ENCODE measurements around the gene WIPF3. TPM values are rescaled to one million over a fixed set of nuclear protein-coding genes. Genes with fewer than 3 reads are reported as not detected.

The WIPF3 gene
- total and polyA plus RNA-seq, 2 of the 4 experiments (the other 2 are of a cell fraction), result not detected

DNA sequence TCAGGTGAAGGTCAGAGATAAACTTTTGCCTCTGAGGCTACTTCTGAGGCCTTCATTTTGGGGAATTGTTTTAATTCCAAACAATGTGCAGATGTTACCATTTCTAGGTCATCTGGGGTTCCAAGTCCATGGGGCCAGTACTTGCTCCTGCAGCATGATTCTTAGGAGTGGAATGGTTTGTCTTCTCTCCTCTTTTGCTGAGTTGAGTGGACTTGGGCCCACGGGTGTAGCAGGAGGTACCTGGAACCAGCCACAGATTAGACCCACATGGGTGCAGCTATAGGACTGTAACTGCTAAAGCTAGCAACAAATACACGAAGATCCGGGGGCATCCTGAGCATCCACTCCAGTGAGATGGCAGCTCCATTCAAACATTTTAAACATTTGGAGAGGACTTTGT, 41.6 kb downstream of the WIPF3 start:
- 75% methylated on average over 2 of the region's 3 CpGs; no CpG with 5 or more reads in 1 of the 2 experiments for WGBS, 2 experiments (ENCODE audit: extremely low coverage in 2 of 2, insufficient read length in 1 of 2)
- no peaks in the 10 kb centered on the region for H3K4me1 ChIP-seq (ENCODE audit: control insufficient read depth, insufficient read depth, low read length)
- H2BK120ac ChIP-seq (ENCODE audit: low read depth, low read length), result no peak overlapping the region
- H2AK5ac ChIP-seq (ENCODE audit: low read depth, low read length), result no peak overlapping the region
- no peak overlapping the region for H3K9ac ChIP-seq (ENCODE audit: low read depth, low read length)
- no peak overlapping the region for H3K56ac ChIP-seq (ENCODE audit: extremely low read depth, insufficient read depth, low read length)
- no TSS peak for BruUV-seq (replicated peaks)
- no peak overlapping the region for H4K8ac ChIP-seq (ENCODE audit: low read depth in 2 of 2, low read length in 2 of 2)
- in situ Hi-C loops (cut with MboI; ENCODE audit: low sequenced_read_pairs), result no loop called here
- intact Hi-C loops (cut with micrococcal nuclease), result no loop called here
- no peak overlapping the region for H2BK15ac ChIP-seq (ENCODE audit: low read depth, low read length)
- H2AK9ac ChIP-seq (replicated peaks; ENCODE audit: low read depth, low read length, poor library complexity), result no peak overlapping the region
- H3K18ac ChIP-seq (ENCODE audit: low read depth, low read length), result no peak overlapping the region
- H4K20me1 ChIP-seq (ENCODE audit: insufficient read depth, low read length), result no peaks in the 10 kb centered on the region
- ChIA-PET POLR2A (ENCODE audit: unreplicated experiment) (no interaction called here), CTCF (no interaction called here)
- no peak overlapping the region for H2AFZ ChIP-seq (replicated peaks; ENCODE audit: low read length, poor library complexity)
- no peak overlapping the region for H4K5ac ChIP-seq (ENCODE audit: low read depth, low read length)
- H3K27me3 ChIP-seq (ENCODE audit: control insufficient read depth, insufficient read depth, low read length), result peaks cover 6% of the 10 kb centered on the region
- no peak overlapping the region for H3K4ac ChIP-seq (ENCODE audit: low read depth, low read length)
- no peak overlapping the region for H3K14ac ChIP-seq (replicated peaks; ENCODE audit: low read depth, low read length)
- no peaks in the 10 kb centered on the region for H3K9me1 ChIP-seq (ENCODE audit: insufficient read depth, low read length)
- H2BK5ac ChIP-seq (ENCODE audit: low read depth, low read length, poor library complexity, severe bottlenecking), result no peak overlapping the region
- no peaks in the 10 kb centered on the region for H3K36me3 ChIP-seq (ENCODE audit: control insufficient read depth, insufficient read depth, low read length)
- no peaks in the 10 kb centered on the region for H3K79me1 ChIP-seq (ENCODE audit: low read depth in 1 of 2, low read length in 2 of 2)
- H3K4me2 ChIP-seq (ENCODE audit: low read depth, low read length), result no peak overlapping the region
- H3K27ac ChIP-seq (ENCODE audit: insufficient read depth, low read length), result no peak overlapping the region
- H3K4me3 ChIP-seq (ENCODE audit: insufficient read depth, low read depth, low read length), result no peak overlapping the region
- ATAC-seq (ENCODE audit: low read depth) (no peak), DNase-seq (no peak)
- TF ChIP-seq FOS (IDR thresholded peaks at IDR 0.05; ENCODE audit: low read depth, low read length), result no peak
- TF ChIP-seq MAFK (IDR thresholded peaks at IDR 0.05; ENCODE audit: low read depth, low read length), result no peak
- no peak for TF ChIP-seq RCOR1 (IDR thresholded peaks at IDR 0.05; ENCODE audit: insufficient replicate concordance, low read length)
- no peak for TF ChIP-seq RAD21 (IDR thresholded peaks at IDR 0.05; ENCODE audit: low read length)
- no peak for TF ChIP-seq MAZ (IDR thresholded peaks at IDR 0.05; ENCODE audit: borderline replicate concordance, low read depth, low read length)
- no peak for TF ChIP-seq CHD1 (IDR thresholded peaks at IDR 0.05; ENCODE audit: low read depth, low read length)
- TF ChIP-seq CEBPB (IDR thresholded peaks at IDR 0.05; ENCODE audit: low read depth, low read length), result no peak
- no peak for TF ChIP-seq RFX5 (IDR thresholded peaks at IDR 0.05; ENCODE audit: low read depth, low read length)
- TF ChIP-seq, protein P1, sequence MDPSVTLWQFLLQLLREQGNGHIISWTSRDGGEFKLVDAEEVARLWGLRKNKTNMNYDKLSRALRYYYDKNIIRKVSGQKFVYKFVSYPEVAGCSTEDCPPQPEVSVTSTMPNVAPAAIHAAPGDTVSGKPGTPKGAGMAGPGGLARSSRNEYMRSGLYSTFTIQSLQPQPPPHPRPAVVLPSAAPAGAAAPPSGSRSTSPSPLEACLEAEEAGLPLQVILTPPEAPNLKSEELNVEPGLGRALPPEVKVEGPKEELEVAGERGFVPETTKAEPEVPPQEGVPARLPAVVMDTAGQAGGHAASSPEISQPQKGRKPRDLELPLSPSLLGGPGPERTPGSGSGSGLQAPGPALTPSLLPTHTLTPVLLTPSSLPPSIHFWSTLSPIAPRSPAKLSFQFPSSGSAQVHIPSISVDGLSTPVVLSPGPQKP (IDR thresholded peaks at IDR 0.05; ENCODE audit: borderline replicate concordance, low read depth, low read length), result no peak
- no peak for TF ChIP-seq SMC3 (IDR thresholded peaks at IDR 0.05; ENCODE audit: low read depth, low read length)
- no peak for TF ChIP-seq BHLHE40 (IDR thresholded peaks at IDR 0.05; ENCODE audit: low read depth, low read length)
- TF ChIP-seq, protein P2, sequence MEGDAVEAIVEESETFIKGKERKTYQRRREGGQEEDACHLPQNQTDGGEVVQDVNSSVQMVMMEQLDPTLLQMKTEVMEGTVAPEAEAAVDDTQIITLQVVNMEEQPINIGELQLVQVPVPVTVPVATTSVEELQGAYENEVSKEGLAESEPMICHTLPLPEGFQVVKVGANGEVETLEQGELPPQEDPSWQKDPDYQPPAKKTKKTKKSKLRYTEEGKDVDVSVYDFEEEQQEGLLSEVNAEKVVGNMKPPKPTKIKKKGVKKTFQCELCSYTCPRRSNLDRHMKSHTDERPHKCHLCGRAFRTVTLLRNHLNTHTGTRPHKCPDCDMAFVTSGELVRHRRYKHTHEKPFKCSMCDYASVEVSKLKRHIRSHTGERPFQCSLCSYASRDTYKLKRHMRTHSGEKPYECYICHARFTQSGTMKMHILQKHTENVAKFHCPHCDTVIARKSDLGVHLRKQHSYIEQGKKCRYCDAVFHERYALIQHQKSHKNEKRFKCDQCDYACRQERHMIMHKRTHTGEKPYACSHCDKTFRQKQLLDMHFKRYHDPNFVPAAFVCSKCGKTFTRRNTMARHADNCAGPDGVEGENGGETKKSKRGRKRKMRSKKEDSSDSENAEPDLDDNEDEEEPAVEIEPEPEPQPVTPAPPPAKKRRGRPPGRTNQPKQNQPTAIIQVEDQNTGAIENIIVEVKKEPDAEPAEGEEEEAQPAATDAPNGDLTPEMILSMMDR (conservative IDR thresholded peaks at IDR 0.05; ENCODE audit: low read depth, low read length), result no peak
- no peak overlapping the region for H2BK20ac ChIP-seq (ENCODE audit: low read depth, low read length)
- no peak overlapping the region for H4K91ac ChIP-seq (ENCODE audit: insufficient read depth, low read depth, low read length)
- no peak overlapping the region for H3K23ac ChIP-seq (ENCODE audit: low read depth, low read length)
- no peaks in the 10 kb centered on the region for H3K9me3 ChIP-seq (ENCODE audit: control insufficient read depth, insufficient read depth, low read length)
- dilution Hi-C loops (cut with HindIII; ENCODE audit: low sequenced_read_pairs, unreplicated experiment), result no loop called here

All from IMR-90 (cell line).